ENCODE measurements around the gene PGAP6. TPM values are rescaled to one million over a fixed set of nuclear protein-coding genes. Genes with fewer than 3 reads are reported as not detected.

PGAP6 gene
- total and polyA plus RNA-seq, 2 of the 13 experiments (the other 11 are each of a cell fraction or from before 2014, with no cell fraction given), result 52.7 to 136 TPM

GRCh38 chr16:351804-352520, 29.8 kb downstream of the PGAP6 start (continued):
- TF ChIP-seq ZNF687 (CRISPR knock-in tag; IDR thresholded peaks at IDR 0.05), result peak; percentile 77
- no peak for TF ChIP-seq ZNF567 (CRISPR knock-in tag; IDR thresholded peaks at IDR 0.05; ENCODE audit: borderline replicate concordance)
- TF ChIP-seq ARNT2 (CRISPR knock-in tag; IDR thresholded peaks at IDR 0.05; ENCODE audit: low read depth), result peak; percentile 16; the same call in 1 of the 2 replicates

- 0 out of 2 replicates have a peak overlapping the region, but pooled peaks have one; percentile 5 for H3K9ac ChIP-seq (ENCODE audit: insufficient read depth, low read depth, low read length)
- peaks cover 16% of the 10 kb centered on the region for H4K20me1 ChIP-seq (ENCODE audit: insufficient read depth, low read length)
- no peaks in the 10 kb centered on the region for H3K27me3 ChIP-seq (ENCODE audit: control insufficient read depth in 1 of 2, insufficient read depth in 2 of 2, low read length in 2 of 2)
- no peak overlapping the region for H2AFZ ChIP-seq (ENCODE audit: low read length)
- in situ Hi-C loops (cut with HindIII; ENCODE audit: extremely low pct_ligation_motif_present, low pct_unique_long_range_greater_than_20kb), result no loop called here
- H3K36me3 ChIP-seq (replicated peaks in 1 of 2; ENCODE audit: control insufficient read depth in 1 of 2, insufficient read depth in 2 of 2, low read length in 2 of 2), result peaks cover 9 to 32% of the 10 kb centered on the region in 2 experiments
- ChIA-PET POLR2A (interaction anchor here (0.6 to 0.9 kb wide), 2 partner anchors 8 to 110 kb away, joined by 3 read pairs; no protein-coding TSS in a partner anchor), CTCF (ENCODE audit: low intra/inter-chr PET ratio, low total read pairs) (no interaction called here)
- no peaks in the 10 kb centered on the region for H3K9me3 ChIP-seq (ENCODE audit: low read length)
- BruUV-seq (replicated peaks), result TSS peak; percentile 58
- ATAC-seq (no peak), DNase-seq (ENCODE audit: low spot score) (no peak), FAIRE-seq (no peak)
- peak overlapping the region; percentile 74 for H3K4me2 ChIP-seq (ENCODE audit: low read depth, low read length)
- intact Hi-C loops (cut with micrococcal nuclease; ENCODE audit: unreplicated experiment), result no loop called here
- no peak overlapping the region for H3K4me3 ChIP-seq (replicated peaks in 1 of 3; ENCODE audit: insufficient read depth in 1 of 3, low read depth in 2 of 3, low read length in 3 of 3)
- H3K27ac ChIP-seq (ENCODE audit: extremely low read length, insufficient read depth, low read length), result no peak overlapping the region
- H3K79me2 ChIP-seq (ENCODE audit: insufficient read depth, low read length), result peaks cover 60% of the 10 kb centered on the region
- peaks cover 71% of the 10 kb centered on the region for H3K4me1 ChIP-seq (ENCODE audit: insufficient read depth, low read length)
- 79% methylated on average over 8 of the region's 8 CpGs for WGBS (ENCODE audit: low lambda C conversion rate)
- TF ChIP-seq DNMT1 (CRISPR knock-in tag; IDR thresholded peaks at IDR 0.05) (no peak), ZNF234 (CRISPR knock-in tag; conservative IDR thresholded peaks at IDR 0.05) (no peak), ATF1 (CRISPR knock-in tag; IDR thresholded peaks at IDR 0.05) (no peak), ZBTB2 (CRISPR knock-in tag; IDR thresholded peaks at IDR 0.05; ENCODE audit: low read depth) (no peak), ZSCAN5A (CRISPR knock-in tag; IDR thresholded peaks at IDR 0.05; ENCODE audit: borderline replicate concordance) (no peak), KMT2A (CRISPR knock-in tag; IDR thresholded peaks at IDR 0.05) (no peak), ZNF281 (CRISPR knock-in tag; IDR thresholded peaks at IDR 0.05; ENCODE audit: borderline replicate concordance) (no peak), MAX (IDR thresholded peaks at IDR 0.05) (no peak), JUND (CRISPR knock-in tag; IDR thresholded peaks at IDR 0.05) (no peak)
These were observed 31.6 kb downstream of the PGAP6 start for GRCh38 chr16:350203-350602.
